Cerebellar nuclear complex (tissue), 1 donor: ENCODE data around the gene RERE.

Source experiments
- DNase-seq, 2 experiments: peaks; one replicate each; lab custom pipeline; 2025; lab: John Stamatoyannopoulos, UW

The RERE gene

DNA sequence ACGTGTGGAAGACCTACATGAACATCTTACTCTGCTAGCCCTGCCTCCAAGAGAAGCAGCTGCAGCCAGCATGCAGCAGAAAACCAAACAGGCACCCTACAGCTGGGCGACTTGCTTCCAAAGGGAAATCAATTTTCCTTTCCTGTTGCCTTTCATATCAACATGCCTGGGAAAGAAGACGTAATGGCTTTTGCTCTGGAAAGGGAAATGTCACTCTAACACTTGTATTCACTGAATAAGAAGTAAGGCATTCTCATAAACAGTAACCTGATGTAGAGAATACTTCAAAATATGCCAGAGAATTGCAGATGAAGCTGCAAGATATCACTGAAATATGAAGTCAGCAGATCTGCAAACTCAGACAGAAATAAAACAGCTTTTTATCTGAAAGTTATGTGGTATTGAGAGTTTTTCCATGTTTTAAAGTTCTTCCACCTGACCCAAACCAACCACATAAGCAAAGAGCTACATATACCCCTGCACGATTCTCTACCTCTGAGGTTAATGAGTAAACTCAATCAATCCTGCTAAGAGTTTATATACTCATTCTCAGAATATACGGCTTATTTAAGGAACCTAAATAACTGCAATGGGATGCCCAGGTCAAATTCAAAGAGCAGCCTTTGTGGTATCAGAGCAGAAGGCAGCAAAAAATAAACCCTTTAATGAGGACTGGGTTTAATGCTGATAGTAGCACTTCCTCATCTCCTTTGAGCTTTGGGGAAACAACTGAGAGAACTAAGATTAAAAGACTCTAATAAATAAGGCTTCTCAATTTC is 150.9 kb downstream of the RERE start:
- no peak for DNase-seq

DNA sequence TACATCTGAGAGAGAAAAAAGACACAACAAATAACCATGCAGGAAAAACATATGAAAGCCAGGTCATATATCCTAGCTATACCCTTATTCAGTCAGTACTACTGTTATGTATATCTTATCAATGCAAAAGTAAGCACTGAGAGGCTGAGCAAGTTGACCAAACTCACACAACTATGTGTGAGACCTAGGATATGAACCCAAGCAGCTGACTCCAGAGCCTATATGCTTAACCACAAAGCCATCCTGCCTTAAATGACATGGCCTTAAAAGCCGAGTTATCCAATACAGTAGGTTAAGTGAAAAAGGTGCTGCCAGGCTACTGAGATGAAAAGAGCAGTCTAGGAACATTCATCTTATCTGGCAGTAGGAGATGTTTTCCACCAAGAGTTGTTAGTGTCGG is 151.6 kb downstream of the RERE start:
- no peak for DNase-seq

DNA sequence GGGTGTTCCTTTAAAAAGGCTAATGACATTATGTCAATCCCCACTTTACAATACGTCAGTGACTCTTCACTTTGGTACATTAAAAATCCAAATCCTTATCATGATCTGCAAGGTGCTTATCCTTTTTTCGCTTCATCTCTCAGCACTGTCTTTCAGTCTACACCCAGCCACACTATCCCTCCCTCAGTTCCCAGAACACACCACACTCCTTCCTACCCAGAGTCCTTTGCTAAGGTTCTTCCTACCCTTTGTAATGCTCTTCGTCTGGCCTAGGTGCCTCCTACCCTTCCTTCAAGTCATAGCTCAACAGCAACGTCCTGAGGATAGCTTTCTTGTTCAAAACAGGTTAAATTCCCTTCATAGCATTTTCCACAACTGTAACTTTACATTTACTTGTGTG is 152.6 kb downstream of the RERE start:
- no peak for DNase-seq

DNA sequence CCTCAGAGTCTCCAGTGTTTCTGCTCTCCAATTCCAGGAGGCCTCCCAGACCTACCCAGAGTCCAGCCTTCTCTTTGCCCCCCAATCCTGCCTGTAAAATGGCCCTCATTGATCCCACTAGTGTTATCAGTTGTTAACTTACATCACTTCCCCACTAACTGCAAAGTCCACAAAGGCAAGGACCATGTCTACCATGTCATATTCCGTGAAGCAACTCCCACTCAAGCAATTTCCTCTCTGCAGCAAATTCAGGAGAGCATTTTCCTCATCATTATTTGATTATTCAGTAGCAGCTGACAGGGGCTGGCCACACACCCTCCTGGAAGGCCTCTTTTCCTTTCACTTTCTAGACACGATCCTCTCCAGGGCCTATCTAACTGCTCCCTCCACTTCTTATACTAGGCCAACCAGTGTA is 153.5 kb downstream of the RERE start:
- no peak for DNase-seq

DNA sequence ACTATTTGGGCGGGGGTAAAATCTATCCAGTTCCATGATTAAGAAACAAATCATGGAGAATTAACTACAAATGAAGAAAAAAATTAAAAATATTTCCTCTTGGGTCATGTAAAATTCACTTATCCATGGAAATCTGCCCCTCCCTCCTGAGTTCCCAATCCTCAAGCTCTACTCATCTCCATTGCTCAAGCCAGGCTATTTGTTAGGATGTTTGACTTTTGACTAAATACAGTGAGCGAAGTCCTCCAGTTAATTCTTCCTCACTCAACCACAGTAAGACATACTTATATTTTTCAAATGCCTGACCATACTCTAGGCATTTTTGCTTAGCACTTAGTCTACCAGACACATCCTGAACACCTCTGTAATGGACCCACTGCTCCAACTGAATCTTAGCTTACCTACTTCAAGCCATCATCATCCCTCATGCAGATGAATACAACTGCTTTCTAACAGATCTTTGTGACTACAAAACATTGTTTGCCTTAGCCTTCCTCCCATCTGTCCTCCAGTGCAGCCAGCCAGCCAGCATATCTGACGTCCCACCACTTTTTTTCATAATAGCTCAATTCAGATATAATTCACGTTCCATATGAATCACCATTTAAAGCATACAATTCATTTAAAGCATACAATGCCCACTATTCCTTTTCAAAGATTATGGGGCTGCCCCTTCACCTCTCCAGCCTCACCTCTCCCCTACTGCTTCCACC is 154.2 kb downstream of the RERE start:
- no peak for DNase-seq

DNA sequence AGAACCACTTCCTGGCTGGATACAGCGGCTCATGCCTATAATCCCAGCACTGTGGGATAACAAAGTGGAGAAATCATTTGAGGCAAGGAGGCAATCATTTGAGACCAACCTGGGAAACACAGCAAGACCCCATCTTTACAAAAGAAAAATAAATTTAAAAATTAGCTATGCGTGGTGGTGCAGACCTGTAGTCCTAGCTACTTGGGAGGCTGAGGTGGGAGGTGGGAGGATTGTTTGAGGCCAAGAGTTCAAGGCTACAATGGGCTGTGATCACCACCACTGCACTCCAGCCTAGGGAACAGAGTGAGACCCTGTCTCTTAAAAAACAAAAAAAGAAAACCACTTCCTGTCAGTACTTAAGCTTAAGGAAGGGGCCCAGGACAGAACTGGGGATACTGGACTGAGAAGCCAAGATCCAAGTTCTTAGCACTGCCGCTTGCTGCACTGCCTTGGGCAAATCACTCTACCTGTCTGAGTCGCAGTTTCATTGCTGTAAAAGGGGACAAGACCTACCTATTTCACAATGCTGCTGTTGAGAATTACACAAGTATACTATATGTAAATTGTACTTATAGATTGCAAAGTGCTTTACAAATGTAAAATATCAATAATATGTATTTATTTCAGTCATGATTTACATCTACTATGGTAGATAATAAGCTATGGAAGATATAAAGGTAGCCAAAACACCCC is 154.9 kb downstream of the RERE start:
- DNase-seq = no peak

DNA sequence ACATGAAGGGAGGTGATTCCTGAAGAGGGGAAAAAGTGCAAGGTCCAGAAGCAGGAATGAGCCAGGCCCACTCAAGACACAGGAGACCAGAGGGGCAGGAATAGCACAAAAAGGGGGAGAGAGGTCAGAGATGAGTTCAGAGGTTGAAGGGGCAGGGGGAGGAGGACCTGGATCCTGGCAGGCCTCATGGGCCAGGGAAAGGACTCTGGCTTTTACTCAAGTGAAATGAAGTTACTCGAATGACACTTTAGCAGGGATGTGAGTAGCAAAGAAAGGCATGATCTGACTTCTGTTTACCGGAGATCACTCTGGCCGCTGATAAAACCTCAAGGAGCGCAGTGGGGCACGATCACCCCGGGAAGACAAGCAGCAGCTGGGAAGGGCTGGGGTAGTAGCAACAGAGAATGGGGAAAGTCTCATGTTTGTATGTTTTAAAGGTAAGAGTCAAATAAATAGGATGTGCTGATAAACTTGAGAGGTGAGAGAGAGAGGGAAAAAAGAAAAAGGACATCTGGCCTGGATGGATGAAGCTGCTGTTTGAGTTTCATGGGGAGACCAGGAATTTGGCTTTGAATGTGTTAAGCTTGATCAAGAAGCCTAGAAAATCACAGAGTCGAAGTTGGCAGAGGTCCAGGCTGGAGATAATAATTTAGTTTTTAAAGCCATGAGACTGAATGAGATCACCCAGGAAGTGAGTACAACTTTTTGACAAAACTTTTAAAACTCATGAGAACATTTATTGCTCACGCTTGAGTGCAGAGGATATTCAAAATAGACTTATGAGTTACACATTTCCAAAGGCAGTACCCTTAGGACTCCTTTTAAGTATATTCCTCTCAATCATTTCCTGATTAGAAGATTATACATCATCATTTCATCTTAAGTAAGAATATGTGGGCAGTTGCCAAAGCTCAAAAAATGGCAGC is 156.0 kb downstream of the RERE start:
- DNase-seq = no peak

DNA sequence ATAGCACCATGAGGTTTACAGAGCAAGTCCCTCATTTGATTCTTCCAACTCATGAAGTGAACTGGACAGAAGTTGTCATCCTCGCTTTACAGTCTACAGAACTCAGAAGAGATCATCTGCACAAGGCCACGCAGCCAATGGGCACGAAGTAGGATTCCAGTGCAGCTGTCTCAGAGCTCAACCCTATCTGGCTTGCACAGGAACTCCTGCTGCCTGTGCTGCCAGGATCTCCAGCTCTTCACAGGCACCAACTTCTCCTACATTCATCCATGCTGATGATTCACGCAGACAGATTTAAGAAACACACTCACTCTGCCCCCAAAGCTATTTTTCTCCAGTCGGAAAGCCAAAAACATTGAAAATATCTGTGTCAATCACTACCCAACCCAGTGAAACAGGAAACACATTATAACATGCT is 157.0 kb downstream of the RERE start:
- DNase-seq = no peak

DNA sequence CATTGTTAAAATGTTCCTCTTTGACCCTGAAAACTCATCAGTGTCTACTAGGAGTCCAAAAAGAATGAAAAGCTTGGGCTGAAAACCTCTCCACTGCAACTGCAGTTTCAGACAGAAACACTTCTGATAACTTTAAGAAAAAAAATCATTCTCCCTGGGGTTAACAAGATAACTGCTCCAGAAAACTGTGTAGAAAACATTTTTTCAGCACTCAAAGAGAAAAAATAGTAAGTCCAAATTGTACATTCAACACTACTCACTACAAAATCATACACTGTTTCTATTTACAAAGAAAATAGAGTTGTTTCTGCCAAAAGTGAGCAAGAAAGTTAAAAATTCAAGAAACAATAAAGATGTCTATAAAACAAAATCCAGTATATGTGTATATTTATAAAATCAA is 157.8 kb downstream of the RERE start:
- DNase-seq = no peak

DNA sequence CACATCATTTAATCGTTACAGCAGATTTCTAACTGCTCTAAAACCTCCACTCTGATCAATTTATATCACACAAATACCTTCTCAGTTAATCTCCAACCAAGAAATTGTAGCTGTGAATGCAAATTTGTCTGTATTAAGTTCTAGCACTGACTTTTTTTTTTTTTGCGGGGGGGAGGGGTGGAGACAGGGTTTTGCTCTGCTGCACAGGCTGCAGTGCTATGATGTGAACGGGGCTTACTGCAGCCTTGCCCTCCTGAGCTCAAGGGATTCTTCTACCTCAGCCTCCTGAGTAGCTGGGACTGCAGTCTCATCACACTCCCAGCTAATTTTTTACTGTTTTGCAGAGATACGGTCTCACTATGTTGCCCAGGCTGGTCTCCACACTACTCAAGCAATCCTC is 163.6 kb downstream of the RERE start:
- DNase-seq = no peak

DNA sequence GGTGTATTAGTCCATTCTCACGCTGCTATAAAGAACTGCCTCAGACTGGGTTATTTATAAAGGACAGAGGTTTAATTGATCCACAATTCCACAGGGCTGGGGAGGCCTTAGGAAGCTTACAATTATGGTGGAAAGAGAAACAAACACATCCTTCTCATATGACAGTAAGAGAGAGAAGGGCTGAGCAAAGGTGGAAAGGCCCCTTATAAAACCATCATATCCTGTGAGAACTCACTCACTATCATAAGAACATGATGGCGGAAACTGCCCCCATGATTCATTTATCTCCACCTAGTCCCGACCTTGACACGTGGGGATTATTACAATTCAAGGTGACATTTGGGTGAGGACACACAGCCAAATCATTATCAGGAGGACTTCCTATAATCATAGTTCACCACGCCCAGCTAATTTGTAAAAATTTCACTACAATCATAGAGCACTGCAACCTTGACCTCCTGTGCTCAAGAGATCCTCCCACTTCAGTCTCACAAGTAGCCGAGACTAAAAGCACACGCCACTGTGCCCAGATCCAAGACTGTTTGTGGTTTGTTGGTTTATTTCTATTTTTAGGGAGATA is 164.9 kb downstream of the RERE start:
- no peak for DNase-seq

DNA sequence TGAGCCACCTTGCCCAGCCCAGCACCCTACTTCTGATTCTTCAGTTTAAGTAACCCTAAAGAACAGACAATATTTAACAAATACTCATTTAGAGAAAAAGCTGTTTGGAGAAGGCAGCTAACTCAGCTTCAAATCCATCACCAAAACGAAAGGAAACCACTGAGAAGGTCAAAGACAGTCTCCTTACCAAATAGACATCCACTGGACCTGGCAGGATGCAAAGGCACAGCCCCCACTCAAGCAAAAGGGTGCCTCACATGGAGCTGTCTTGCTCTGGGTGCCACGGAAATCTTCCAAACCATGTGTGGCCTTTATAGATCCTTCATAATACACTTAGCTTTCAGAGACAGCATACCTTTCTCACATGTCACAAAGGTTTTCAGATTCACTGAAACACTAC is 165.5 kb downstream of the RERE start:
- DNase-seq = no peak

DNA sequence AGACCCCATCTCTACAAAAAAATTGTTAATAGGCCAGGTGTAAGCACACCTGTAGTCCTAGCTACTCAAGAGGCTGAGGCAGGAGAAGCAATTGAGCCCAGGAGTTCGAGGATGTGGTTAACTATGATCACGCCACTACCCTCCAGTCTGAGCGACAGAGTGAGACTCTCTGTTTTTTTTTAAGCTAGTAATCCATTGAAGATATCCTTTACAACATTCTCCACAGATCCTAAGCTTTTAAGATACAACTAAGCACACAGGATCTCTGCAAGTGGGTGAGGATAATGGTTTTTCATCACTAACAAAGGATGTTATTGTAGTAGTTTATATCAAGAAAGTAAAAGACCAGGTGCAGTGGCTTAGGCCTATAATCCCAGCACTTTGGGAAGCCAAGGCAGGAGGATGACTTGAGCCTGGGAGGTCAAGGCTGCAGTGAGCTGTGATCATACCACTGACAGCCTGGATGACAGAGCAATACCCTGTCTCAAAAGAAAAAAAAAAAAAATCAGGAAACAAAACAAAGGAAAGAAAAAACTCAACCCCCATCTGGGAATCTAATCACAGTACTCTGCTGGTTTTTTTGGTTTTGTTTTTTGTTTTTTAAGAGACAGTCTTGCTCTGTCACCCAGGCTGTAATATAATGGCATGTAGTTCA is 166.1 kb downstream of the RERE start:
- no peak for DNase-seq

DNA sequence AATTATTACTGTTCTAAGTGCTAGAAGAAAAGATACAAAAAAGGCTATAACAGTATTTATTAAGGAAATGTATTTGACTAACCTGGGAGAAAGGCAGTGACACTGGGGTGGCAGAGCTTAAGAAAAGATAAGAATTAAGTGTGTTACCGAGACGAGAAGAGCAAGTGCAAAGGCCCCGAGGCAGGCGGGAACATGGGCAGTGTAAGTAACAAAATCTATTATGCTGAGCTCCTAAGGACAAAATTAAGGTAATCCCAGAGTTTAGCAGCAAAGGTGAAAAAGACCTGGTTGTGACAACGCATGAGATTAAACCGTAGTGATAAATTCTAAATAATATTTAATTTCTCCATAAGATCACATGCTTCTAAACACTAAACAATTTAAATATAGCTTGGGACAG is 167.6 kb downstream of the RERE start:
- DNase-seq = no peak

DNA sequence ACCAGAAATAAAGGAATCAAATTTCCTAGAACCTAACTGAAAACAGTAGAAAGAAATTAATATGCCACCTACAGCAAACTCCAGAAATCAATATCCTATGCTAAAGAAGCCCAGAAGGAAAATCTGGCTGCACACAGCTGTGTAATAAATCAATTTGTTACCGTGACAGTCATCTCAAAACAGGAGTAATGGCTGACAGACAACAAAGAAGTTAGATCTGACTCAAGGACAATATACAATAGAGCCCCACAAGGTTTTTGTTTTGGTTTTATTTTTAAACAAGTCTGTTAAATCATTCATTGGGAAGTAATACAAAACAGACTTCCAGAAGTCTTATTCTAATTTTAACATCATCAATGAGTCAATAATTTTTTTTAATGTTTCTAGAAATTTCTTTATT is 168.4 kb downstream of the RERE start:
- no peak for DNase-seq

DNA sequence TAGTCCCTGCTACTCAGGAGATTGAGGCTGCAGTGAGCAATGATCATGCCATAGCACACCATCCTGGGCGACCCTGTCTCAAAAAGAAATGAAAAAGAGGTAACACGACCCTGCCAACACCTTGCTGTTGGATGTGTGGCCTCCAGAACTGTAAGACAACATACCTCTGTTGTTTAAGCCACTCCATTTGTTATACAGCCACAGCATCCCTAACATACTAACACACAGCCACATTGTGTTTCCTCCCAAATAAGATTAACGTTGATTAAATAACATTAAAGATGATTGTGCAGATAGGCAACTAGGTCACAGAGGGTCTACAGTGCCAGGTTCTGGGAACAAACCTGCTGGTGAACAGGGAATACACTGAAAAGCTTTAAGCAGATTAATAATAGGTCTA is 170.4 kb downstream of the RERE start:
- no peak for DNase-seq

DNA sequence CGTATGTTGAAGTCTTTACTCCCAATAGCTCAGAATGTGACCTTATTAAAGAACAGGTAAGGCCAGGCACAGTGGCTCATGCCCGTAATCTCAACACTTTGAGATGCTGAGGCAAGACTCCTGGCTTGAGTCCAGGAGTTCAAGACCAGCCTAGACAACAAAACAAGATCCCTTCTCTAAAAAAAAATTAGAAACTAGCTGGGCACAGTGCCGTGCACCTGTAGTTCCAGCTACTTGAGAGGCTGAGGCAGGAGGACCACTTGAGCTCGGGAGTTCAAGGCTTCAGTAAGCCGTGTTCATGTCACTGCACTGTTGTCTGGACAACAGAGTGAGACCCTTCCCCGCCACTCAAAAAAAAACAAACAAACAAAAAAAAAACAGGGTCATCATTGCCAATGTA is 171.3 kb downstream of the RERE start:
- no peak for DNase-seq

DNA sequence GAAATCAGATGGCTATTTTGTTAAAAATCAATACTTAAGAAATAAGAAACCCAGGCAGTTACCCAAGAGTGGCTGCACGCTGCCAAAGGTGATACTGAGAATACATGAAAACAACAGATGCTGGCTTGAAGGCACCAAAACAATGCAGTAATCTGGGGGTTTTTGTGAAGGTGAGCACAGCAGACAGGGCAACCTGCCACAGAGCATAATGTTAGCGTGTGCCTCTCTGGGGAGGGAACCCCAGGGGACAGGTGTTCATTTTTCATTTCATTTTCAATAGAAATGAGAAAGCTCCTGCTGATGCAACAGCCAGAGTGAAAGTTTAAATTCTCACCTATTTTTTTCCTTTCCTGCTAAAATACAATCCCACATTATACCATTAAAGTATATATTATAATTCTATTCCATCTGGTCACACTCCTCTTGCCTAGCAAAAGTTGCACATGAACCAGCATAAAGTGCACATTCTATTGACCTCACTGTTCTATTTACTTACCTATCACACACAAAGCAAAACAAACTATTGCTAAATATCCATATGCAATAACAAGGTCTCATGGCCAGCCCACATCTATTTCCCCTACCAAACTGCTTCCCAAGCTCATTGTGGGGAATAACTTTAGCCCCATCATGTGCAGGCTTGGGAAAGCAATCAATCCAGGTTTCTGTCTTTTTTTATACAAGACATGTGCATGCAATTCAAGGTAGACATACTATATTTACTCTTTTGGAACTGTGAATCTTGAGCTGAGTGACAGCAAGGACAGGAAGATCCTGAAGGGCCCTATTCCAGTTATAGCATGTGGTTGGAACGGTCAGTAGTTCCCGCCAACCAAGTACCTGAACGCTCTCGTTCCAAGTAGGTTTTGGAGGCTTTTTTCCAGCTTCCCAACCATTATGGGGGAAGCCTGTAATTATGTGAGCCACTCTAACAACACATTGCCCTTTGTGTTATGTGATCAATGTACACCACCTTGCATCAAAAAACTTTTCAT is 173.6 kb downstream of the RERE start:
- no peak for DNase-seq

DNA sequence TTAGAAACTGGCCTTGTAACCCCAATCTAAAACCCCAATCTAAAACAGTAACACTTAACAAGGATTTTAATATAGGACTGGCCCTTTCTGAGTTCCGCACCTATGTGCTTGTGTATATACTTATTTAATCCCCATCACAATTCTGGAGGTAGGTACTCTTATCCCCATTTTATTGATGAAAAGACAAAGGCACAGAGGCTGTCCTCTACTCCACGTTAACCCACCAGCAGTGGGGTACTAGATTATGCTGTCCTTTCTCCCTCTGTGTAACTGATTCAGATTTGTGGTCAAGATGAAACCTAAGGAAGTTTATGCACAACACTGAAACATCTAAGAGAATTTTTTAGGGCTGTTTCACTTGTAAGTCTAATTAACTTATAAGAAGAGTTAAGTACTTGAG is 175.3 kb downstream of the RERE start:
- no peak for DNase-seq
